NCI-H1105 (cell line): Measurements from ENCODE around the gene RNASE12.
"Not testable (repeated sequence)": the region's sequence is repeated elsewhere in the genome, so short reads cannot be mapped to it uniquely, and the experiment has no call there.

Experiments used
- DNase-seq: peaks from one replicate; lab custom pipeline; 2025; lab: John Stamatoyannopoulos, UW

The RNASE12 gene, protein sequence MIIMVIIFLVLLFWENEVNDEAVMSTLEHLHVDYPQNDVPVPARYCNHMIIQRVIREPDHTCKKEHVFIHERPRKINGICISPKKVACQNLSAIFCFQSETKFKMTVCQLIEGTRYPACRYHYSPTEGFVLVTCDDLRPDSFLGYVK

DNA sequence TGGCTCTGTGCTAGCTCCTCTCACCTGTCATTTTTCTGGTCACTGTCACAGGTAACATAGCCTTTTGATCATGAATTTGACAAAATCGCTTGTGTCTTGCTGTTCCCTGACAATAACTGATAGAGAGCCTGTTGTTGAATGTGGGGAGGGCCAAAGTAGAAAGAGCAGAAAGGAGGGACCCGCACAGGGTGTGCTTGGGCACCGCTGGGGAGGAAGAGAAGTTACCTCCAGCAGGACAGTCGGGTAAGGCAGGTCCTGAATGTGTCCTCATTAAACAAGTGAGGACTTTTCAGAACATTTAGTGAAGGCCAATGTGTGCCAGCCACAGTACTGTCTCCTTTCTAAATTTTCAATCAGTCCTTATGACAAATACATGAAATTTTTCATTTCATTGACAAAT, at the start of gene RNASE12:
RNASE12 (minus strand) TSS at position 142 of the 400 bp plus-strand sequence. CDS start 653 bp downstream, outside the sequence.
- no peak for DNase-seq

DNA sequence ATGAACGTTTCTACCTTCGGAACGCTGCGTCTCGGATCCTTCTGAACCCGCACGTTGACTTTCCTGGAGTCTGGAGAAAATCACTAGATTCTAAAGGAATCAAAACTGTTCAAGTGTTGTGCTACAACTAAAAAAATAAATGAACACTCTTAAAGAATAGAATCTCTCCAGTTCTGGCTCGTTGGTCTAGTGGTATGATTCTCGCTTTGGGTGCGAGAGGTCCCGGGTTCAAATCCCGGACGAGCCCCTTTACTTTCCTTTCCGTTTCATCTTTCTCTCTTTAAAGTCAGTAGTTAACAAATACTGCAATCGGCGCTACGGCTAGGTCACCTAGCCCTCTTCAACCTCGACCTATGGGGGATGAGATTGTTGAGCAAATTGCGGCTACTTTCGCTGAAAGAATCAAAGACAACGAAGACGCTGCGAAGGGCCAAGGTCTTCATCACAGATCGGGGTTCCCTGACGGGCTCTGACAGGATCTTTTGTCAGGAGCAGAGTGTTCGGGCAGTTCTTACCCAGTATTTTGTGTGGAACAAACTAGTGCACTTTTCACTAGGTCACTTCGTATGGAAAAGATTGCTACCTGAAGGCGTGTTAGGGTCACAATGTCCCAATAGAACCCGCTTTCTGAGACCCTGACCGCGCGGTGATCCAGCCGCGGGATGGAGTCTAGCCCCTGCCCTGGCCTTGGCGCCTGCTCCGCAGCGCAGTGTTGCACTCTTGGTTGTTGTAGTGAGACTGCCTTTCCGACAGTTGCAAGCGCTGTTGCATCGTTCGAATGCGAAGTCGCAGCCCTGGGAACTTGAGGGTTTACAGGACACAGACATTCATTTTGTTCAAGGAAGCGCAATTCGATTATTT, 41.9 kb upstream of the RNASE12 start:
- peak; percentile 16 for DNase-seq

DNA sequence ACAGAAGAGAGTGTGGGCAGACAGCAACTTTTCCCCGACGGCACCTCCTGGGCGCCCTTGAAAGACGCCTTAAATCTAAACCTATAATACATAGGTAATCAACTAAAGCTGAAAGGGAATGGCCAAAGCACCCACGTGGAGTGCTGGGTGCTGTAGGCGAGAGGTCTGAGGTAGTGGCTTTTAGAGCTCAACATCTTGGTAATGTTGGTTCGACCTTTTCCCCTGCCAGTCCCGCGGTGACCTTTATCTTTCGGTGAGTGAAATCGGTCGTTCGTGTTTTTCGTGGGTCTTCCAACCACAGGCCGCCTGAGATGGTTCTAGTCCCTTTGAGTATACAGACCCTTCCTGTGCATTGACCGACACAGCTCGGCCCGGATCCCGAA, 41.3 kb upstream of the RNASE12 start:
- no peak for DNase-seq

DNA sequence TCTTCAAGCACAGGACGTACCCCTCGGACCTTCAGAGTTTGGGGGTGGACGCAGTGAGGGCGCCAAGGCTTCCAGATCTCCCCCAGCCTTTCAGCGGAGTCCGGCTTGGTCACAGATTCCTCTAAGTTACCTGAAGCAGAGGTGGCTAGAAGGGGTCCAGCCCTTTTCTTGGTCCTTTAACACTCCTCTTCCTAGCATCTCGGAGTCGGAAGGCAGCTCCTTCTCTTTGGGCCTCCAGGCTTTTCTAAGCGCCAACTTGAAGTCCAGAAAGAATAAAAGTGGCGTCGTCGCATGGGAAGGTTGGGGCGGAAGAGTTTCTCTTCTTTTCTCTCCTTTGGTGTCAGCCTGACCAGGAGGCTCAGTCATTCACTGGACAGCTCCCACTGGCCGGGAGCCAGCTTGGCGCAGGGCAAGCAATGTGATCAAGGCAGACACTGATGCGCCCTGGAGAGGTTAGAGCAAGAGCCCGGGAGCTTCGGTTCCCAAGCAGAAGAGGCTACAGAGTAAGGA, 40.8 kb upstream of the RNASE12 start:
- no peak for DNase-seq

DNA sequence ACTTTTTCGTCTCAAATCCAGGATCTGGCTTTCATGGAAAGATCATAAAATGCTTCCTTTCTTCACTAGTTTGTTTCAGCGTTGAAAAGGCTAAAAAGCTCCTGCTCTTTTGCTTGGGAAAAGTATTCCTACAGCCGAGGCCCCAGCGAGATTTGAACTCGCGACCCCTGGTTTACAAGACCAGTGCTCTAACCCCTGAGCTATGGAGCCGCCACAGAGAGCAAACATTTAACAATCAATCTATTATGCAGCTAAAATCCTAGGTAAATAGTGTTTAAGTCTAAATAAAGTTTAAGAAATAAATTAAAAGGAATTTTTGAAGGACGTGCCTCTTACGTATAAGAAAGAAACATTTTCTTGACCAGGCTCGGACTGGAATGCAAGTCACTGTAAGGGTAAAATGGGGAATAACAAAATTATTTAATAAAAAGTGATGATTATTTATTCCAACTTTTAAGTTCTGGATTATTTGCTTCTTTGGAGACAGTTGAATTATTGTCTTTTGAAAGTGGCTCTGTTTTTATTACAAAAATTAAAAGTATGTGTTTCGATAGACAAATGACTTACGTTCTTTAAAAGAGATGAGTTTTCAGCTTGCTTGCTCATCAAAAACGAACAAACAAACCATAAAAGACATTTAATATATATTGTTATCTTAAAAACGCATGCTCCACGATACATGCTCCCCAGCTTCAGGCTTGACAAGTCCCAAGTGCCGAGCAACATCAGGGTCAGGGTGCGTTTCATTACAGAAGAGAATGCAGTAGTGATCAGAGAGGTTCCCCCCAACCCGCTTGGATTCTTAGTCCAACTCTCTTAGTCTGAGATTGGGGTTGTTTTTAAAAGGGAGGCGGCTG, 40.1 kb upstream of the RNASE12 start:
- peak; percentile 49 for DNase-seq

DNA sequence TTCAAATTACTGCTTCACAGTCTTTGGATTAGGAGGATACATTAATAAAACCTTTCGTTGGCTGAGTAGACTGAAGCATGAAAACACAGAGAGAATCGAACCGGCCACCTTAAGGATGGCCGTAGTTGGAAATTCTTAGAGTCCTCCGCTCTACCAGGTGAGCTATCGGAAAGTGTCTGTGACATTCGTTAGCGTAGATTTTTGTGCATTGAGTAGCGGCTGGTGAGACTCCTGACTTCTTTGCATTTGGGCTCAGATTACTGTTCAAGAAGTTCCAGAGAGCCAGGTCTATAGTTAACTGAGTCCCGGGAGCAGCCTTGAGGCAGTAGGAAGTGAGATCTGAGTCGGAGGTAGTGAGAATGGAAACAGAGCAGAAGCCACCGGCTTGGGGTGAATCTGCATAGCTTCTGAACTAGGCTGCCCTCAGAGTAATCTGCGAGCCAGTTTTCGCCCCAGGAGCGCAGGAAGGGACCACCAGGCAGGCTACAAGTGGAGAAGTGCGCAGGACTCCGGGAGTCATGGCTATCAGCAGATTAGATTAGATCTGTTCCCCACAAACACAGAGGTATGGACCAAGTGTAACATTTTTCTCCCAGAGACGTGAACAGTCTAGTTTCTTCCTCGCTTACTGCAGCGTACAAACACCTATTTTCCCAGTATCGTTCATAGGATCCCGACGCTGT, 39.3 kb upstream of the RNASE12 start:
- peak; percentile 69 for DNase-seq

DNA sequence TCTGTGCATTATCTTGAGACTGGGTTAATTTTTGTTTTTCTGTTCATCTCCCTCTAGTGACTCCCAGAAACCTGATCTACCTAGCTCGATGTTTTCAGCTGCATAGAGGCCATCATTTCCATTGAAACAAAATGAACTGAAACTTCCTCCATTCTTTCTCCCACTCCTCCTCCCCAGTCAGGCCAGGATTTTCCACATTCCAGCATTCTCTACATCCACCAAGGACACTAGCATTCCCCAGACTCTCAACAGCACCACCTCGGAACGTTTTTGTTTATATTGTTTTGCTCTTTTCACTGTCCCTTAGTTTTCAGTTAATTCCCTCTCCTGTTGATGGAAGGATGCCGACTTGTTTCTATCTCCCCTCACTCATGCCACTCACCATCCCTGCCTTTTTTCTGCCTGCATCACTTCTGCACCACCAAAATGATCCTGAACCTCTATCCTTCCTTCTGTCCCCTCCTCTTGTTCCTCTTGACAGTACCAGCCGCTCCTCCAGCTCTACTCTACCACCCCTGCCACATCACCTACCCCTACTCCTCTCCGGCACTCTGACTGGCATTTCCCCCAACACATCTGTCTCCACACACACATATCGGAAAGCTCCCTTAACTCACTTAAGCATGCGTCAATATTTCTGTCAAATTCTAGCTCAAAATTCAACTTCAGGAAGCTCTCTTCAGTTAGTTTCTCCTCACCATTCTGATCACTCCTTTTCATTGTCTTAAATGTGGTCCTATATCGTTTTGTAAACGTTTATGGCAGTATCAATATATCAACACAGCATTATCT, 37.1 kb upstream of the RNASE12 start:
- DNase-seq: no peak

DNA sequence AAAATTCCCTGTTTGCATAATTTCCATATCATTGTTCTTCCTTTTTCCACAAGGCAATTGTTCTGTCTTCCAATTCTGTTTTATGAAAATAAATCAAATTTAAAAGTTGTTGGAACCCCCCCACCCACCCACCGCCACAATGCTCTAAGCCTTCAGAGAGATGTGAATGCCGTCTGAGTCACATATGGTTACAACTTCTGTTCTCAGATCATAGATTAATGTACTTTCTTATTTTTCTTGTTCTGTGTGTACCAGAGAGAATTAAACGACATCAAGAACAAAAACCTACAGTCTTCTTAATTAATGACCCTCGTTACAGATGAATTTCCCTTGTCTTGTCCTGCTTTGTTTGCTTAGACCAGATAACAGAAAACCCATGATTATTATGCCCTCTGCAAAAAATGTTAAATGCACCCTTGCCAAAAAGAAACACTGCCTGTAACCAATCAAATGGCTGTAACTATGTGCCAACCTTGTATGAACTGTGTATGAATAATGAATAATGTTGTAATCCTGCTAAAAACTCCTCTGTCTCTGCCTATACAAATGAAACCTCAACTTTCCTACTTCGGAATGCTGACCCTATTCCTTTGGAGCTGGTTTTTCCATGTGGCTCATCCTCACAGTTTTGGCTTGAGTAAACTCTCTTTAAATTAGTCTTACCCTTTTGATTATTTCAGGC, 36.3 kb upstream of the RNASE12 start:
- DNase-seq: no peak

DNA sequence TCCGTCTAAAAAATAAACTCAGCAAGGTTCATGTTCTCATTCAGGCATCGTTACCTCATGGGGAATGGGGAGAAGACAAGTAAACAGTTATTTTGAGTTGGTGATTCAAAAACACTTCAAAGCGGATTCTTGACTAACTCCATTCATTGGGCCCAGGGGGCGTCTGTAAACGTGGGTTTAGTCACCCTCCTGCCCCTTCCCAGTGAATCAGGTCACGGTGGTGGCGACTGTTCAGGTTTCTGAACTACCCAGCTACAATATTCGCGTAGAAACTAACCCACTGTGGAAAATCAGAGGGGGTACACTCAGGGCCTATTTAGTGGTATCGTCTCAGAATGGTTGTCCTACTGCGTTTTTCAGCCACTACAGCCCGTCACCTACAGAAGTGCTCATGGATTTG, 35.1 kb upstream of the RNASE12 start:
- no peak for DNase-seq

DNA sequence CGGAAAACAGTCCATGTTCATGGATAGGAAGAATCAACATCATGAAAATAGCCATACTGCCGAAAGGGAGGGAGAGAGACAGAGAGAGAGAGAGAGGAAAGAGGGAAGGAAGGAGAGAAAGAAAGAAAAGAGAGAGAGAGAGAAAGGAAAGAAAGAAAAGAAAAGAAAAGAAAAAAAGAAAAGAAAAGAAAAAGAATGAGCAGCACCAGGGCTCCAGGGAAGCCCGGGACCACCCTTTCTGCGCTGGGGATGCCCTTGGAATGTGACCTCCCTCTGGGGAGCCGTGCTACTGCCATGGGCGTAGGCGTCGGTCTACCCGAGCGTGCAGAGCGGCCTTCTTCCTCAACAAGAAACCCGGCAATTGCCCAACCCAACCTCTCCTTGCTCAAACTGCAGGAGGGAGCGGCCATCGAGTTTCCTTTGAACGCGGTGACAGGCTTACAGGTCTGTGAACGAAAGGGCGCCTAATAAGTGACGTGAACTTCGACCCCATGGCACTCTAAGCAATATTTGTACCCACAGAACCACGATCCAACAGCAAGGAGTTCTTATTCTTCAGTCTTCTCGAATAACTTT, 33.4 kb upstream of the RNASE12 start:
- no peak for DNase-seq

DNA sequence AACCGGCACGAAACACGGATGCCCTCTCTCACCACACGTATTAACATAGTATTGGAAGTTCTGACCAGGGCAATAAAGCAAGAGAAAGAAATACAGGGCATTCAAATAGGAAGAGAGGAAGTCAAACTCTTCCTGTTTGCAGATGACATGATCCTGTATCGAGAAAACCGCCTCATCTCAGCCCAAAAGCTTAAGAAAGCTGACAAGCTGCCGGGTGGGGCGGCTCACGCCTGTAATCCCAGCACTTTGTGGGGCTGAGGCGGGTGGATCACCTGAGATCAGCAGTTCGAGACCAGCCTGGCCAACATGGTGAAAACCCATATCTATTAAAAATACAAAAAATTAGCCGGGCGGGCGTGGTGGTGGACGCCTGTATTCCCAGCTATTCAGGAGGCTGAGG, 32.6 kb upstream of the RNASE12 start:
- no peak for DNase-seq

DNA sequence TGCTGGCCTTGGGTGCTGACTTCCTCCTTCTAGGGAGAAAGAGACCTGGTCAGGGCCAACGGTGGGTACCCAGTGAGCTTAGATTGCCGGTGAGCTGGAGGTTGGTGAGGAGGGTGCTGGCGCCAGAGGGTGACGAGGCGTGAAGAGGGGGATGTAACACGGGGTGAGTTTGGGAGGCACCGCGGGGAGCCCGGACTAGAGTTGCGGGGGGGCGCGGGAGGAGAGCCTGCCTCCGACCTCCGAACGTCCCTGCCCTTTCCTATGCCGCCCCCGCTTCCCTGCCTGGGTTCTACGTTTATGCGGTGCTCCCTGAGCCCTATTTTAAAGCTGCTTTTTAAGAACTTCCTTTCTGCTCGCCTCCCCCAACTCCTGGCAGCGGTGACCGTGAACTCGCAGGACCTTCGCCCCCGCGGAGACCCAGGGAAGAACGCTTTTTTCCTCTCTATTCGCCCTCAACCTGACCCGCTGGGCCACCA, 31.7 kb upstream of the RNASE12 start:
- no peak for DNase-seq

DNA sequence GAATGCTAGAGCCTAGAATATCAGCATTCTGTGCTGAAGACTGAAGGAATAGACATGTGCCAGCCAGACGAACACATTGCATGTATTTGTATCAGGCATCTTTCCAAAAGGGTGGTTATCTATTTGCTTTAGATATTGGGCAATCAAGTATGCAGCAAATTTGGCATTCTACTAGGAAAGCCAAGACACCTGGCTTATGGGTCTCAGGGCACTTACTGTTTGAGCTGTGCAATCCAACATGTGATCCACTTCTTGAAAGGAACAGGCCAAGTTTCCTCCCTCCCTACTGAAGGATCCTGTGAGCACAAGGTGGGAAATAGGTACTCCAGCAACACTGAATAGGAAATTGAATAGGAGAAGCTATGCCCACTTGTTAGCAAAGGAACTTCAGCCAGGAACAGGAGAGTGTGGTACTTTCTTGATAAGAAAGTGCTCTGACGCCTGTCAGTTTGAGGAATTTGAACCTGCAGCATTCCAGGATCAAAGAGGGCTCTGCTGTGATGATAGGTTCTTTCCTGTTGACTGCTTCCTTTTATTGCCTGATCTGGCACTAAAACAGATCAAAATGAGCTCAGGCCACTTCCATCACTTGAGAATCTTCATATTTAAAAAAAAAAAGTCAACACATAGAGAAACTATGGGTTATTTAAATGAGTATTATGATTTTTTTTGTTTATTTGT, 29.8 kb upstream of the RNASE12 start:
- no peak for DNase-seq

DNA sequence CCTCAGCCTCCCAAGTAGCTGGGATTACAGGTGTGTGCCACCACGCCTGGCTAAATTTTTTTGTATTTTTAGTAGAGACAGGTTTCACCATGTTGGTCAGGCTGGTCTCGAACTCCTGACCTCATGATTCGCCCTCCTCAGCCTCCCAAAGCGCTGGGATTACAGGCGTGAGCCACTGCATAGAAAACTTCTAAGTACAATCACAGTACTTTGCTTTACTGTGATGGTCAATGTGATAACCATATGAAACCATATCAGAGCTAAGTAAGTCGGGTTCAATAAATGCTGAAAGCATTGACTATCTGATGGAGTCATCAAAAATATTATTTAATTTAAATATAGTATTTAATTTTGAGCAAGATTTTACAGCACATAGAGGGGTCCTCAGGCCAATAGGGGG, 28.5 kb upstream of the RNASE12 start:
- not testable (repeated sequence) for DNase-seq

DNA sequence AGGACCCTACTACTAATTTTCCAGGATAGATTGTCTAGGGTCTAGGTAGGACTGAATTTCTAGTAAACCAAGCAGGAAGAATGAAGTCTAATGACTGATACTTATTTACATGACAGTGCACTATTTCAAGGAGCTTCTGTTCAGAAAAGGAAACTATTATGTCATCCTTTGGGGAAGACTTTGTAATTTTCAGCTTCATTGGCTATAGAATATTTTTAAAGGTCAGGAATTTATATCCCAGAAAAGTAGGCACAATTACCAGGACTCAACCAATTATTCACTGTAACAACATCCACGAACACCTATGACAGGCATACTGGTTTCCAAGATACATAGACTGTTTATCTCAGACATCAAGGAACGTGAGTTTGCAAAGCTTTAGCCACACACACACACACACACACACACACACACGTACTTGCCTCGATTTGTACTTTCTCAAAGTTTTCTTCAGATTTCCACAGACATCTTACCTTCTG, 27.1 kb upstream of the RNASE12 start:
- no peak for DNase-seq

DNA sequence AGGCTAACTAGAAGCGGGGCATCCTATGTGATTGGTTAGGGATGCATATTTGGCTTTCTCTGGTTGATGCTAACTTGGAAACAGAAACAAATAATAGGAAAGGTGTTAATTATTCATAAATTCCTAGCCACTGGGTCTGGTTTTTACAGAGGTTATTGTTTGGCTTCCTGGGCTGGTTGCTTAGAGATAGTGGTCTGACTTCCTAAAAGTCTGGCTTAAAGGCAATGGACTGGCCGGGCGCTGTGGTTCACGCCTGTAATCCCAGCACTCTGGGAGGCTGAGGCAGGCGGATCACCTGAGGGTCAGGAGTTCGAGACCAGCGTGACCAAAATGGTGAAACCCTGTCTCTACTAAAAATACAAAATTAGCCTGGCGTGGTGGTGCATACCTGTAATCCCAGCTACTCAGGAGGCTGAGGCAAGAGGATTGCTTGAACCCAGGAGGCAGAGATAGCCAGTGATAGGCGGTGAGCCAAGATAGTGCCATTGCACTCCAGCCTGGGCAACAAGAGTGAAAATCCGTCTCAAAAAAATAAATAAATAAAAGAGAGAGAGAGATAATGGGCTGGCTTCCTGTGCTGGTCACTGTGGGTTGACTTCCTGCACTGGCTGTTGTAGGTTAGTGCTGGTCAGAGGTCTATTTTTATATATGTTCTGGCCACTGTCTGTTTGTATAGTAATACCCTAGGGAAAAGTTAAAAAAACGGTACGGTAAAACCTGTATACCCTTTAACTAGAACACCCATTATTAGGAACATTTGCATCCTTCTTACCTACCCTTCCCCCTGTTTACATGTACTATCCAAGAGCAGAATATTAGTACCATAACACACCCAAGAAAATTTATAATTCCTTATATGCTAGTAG, 26.2 kb upstream of the RNASE12 start:
- no peak for DNase-seq

DNA sequence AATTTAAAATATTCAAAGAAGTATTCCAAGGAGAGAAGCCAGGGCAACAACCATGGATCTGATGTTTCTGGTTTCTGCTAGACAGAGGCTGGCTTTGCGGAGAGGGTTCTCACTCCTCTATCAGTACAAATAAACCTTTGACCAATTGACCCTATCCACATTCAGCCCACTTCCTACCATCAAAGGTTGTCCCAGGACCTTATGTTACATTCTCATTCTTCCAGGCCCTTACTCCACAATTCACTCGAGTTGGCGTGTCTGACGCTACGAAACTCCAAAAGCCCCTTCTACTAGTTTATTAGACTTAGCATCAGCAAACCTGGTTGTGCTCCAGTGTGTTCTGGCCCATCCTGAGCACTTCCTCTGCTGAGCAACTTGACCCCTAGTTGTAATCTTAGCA, 24.8 kb upstream of the RNASE12 start:
- DNase-seq: no peak
